SK-N-SH treated with all-trans-retinoic acid at 6 μM for 48 hours (cell line): ENCODE data around the gene ZNF587.
"Not testable (repeated sequence)": the region's sequence is repeated elsewhere in the genome, so short reads cannot be mapped to it uniquely, and the experiment has no call there.

Experiments used
- BACH2 ChIP-seq: fragments of 250-450 bp; sonication (Bioruptor Pico); IDR thresholded peaks from 2 replicates; pipeline ENCODE4 v1.9.0; 2021; ENCODE audit warnings: mild to moderate bottlenecking, borderline replicate concordance
- ESRRG ChIP-seq: fragments of 250-450 bp; sonication (Bioruptor Pico); IDR thresholded peaks from 2 replicates; pipeline ENCODE4 v1.6.1; 2021; ENCODE audit warnings: mild to moderate bottlenecking
- RARB ChIP-seq: fragments of 250-450 bp; sonication (Bioruptor Pico); IDR thresholded peaks from 2 replicates; pipeline ENCODE4 v1.8.0; 2021; ENCODE audit warnings: mild to moderate bottlenecking, moderate library complexity
- ZNF565 ChIP-seq: fragments of 450-650 bp; formaldehyde crosslinking; conservative IDR thresholded peaks from 2 replicates; pipeline ENCODE4 v1.5.0; 2020; ENCODE audit warnings: low read depth, mild to moderate bottlenecking, moderate library complexity
- ZNF70 ChIP-seq: fragments of 450-650 bp; formaldehyde crosslinking; IDR thresholded peaks from 2 replicates; pipeline ENCODE4 v1.5.0; 2020; ENCODE audit warnings: mild to moderate bottlenecking, moderate library complexity
- TF ChIP-seq, protein P1 (sequence below): fragments of 250-450 bp; sonication (Bioruptor Pico); IDR thresholded peaks from 2 replicates; pipeline ENCODE4 v1.8.0; 2020; ENCODE audit warnings: mild to moderate bottlenecking, moderate library complexity, borderline replicate concordance
- TF ChIP-seq, protein P2 (sequence below): fragments of 250-450 bp; sonication (Bioruptor Pico); IDR thresholded peaks from 2 replicates; pipeline ENCODE4 v1.5.1; 2021; ENCODE audit warnings: mild to moderate bottlenecking, moderate library complexity

DNA sequence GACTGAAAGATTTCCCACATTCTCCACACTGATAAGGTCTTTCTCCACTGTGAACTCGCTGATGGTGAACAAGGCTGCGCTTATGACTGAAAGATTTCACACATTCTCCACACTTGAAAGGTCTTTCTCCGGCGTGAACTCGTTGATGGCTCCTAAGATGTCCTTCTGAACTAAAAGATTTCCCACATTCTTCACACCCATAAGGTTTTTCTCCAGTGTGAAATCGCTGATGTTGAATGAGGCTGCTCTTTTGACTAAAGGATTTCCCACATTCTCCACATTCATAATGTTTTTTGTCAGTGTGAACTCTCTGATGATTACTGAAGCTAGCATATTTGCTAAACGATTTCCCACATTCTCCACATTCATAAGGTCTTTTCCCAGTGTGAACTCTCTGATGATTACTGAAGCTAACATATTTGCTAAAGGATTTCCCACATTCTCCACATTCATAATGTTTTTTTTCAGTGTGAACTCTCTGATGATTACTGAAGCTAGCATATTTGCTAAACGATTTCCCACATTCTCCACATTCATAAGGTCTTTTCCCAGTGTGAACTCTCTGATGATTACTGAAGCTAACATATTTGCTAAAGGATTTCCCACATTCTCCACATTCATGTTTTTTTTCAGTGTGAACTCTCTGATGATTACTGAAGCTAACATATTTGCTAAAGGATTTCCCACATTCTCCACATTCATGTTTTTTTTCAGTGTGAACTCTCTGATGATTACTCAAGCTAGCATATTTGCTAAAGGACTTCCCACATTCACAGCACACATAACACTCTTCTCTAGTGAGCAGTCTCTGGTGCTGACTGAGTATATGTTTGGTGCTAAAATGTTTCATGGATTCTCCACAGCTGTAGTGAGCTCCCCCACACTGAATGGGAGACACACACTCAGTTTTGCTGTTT, 24.5 kb downstream of the ZNF587 start:
- TF ChIP-seq ESRRG, BACH2, ZNF565, RARB, ZNF70 (CRISPR knock-in tag): not testable (repeated sequence)
- TF ChIP-seq, protein P1, sequence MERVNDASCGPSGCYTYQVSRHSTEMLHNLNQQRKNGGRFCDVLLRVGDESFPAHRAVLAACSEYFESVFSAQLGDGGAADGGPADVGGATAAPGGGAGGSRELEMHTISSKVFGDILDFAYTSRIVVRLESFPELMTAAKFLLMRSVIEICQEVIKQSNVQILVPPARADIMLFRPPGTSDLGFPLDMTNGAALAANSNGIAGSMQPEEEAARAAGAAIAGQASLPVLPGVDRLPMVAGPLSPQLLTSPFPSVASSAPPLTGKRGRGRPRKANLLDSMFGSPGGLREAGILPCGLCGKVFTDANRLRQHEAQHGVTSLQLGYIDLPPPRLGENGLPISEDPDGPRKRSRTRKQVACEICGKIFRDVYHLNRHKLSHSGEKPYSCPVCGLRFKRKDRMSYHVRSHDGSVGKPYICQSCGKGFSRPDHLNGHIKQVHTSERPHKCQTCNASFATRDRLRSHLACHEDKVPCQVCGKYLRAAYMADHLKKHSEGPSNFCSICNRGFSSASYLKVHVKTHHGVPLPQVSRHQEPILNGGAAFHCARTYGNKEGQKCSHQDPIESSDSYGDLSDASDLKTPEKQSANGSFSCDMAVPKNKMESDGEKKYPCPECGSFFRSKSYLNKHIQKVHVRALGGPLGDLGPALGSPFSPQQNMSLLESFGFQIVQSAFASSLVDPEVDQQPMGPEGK (CRISPR knock-in tag) = not testable (repeated sequence)
- TF ChIP-seq, protein P2, sequence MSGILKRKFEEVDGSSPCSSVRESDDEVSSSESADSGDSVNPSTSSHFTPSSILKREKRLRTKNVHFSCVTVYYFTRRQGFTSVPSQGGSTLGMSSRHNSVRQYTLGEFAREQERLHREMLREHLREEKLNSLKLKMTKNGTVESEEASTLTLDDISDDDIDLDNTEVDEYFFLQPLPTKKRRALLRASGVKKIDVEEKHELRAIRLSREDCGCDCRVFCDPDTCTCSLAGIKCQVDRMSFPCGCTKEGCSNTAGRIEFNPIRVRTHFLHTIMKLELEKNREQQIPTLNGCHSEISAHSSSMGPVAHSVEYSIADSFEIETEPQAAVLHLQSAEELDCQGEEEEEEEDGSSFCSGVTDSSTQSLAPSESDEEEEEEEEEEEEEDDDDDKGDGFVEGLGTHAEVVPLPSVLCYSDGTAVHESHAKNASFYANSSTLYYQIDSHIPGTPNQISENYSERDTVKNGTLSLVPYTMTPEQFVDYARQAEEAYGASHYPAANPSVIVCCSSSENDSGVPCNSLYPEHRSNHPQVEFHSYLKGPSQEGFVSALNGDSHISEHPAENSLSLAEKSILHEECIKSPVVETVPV (CRISPR knock-in tag) = not testable (repeated sequence)
